ENCODE data around the gene HID1.

DNA sequence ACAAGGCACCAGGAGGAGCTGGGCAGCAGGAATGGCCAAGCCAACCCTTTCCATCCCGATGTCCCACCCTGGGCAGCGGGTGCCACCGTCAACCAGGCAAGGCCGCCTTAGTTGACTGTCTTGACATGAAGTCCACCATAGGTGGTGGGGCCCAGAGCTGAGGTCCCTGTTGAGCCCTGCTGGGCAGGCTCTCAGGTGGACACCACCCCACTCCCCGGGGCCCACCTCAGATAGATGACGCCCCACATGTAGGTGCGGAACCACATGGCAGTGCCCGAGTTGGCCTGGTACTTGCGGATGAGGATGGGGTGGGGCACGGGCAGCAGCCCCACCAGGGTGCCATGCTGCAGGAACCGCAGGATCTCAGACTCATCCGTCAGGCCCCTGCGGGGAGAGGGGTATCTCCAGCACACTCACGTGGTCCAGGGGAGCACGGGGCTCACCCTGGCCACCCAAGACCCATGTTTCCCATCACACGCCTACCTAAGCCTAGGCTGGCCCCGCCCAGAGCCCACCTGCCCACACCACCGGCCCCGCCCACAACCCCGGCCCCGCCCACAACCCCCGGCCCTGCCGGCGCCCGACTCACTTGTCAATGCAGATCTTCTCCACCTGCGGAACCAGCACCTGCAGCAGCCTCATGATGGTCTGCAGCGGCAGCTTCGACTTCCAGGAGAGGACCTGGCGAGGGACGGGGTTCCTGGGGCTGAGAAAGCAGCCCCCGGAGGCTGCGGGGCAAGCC lies 20.7 kb downstream of the HID1 start:
- TF ChIP-seq GATA2 (IDR thresholded peaks at IDR 0.05; ENCODE audit: low read depth, low read length) (no peak), GATA3 (IDR thresholded peaks at IDR 0.05; ENCODE audit: low read depth, low read length) (no peak)
